Measurements from ENCODE around the gene IL18. TPM values are rescaled to one million over a fixed set of nuclear protein-coding genes. Genes with fewer than 3 reads are reported as not detected.
"Not testable (repeated sequence)": the region's sequence is repeated elsewhere in the genome, so short reads cannot be mapped to it uniquely, and the experiment has no call there.

The IL18 gene
- total RNA-seq, 1 donor: 2.2 TPM

DNA sequence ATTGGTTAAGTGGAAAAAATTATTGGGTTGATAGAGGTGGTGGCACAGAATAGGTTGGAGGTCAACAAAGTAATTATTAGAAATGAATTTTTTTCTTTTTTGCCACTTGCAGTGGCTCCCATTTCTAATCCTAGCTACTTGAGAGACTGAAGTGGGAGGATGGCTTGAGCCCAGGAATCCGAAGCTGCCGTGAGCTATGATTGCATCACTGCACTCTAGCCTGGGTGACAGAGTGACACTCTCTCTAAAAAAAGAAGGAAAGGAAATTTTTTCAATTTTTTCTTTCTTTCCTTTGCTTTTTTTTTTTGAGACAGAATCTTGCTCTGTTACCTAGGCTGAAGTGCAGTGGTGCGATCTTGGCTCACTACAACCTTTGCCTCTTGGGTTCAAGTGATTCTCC is 9.3 kb upstream of the IL18 start:
- TF ChIP-seq, protein P1, sequence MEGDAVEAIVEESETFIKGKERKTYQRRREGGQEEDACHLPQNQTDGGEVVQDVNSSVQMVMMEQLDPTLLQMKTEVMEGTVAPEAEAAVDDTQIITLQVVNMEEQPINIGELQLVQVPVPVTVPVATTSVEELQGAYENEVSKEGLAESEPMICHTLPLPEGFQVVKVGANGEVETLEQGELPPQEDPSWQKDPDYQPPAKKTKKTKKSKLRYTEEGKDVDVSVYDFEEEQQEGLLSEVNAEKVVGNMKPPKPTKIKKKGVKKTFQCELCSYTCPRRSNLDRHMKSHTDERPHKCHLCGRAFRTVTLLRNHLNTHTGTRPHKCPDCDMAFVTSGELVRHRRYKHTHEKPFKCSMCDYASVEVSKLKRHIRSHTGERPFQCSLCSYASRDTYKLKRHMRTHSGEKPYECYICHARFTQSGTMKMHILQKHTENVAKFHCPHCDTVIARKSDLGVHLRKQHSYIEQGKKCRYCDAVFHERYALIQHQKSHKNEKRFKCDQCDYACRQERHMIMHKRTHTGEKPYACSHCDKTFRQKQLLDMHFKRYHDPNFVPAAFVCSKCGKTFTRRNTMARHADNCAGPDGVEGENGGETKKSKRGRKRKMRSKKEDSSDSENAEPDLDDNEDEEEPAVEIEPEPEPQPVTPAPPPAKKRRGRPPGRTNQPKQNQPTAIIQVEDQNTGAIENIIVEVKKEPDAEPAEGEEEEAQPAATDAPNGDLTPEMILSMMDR (IDR thresholded peaks at IDR 0.05; ENCODE audit: insufficient read depth, low read depth, low read length): no peak
- H3K4me3 ChIP-seq (ENCODE audit: low read depth, low read length): no peak overlapping the region
- no peak for DNase-seq (ENCODE audit: low read depth)

DNA sequence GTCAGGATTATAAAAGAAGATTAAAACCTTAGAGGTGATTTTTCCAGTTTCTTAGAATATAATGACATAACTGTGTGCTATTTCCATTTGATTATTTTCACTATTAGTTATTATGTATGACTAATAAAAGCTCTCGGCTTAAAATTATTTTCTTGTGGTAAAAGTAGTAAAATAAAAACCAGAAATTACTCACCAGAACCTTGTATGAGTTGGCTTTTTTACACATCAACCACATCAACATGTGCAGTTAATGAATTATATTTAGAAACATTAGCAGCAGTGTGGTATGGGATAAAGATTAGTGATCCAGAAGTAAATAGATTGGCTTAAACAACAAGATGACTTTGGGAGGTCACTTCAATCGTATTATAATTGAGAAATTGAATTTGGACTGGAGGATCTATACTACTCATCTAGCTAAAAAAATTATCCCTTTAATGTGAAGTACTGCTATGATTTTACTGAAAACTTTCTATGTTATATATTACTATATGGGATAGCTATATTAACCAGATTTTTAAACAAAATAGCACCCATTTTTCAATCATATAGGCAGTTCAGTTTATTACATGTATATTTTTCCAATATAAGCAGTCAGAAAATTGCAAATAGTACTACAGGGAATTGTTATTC is 8.6 kb upstream of the IL18 start:
- DNase-seq (ENCODE audit: low read depth): peak; percentile 48
- TF ChIP-seq, protein P1 (IDR thresholded peaks at IDR 0.05; ENCODE audit: insufficient read depth, low read depth, low read length): no peak

DNA sequence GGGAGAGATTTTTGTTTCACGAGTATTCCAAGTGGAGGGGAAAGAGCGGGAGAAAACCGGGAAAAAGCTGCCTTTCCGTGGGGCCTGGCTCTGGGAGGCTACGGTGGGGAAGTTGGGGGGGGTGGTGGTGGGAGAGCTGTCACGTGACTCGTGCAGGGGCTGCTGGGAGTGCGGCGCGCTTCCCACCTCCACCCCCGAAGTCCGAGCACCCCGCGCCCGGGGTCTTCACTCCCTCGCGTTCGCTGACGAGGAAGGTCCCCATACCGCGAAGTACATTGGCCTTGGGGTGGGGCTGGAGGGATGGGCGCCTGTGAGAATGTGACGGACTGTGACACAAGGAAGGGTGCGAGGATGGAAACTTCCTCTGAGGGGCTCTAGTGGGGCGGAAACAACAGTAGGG is 3.3 kb upstream of the IL18 start, which contains the start of gene TEX12:
Gene TEX12 (plus strand): TSS at position 228 of the 400 bp plus-strand sequence. CDS start 1,897 bp downstream, outside the sequence.
- DNase-seq (ENCODE audit: low read depth): no peak
- H3K4me3 ChIP-seq (ENCODE audit: low read depth, low read length): no peak within 1 kb of the TSS
- TF ChIP-seq, protein P1 (IDR thresholded peaks at IDR 0.05; ENCODE audit: insufficient read depth, low read depth, low read length): no peak

More for the DNA sequence above, 8.6 kb upstream of the IL18 start:
- no peak overlapping the region for H3K4me3 ChIP-seq (ENCODE audit: low read depth, low read length)

DNA sequence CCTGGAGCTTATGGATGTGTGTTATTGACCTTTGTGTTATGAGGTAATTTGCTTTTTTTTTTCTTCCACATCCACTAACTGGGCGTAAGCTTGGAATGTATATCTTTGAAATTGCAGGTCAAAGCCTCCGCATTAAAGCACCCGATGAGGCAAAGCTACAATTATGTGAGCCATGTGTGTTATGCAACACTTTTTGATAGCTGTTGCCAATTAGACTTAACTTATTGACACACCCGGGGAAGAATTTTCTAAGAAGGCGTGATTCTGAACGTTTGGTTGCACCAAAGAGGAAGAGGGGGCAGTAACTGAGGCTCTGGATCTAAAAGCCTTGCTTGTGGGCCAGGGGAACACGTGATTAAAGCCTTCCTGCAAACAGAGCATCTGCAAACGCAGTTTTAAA is 2.7 kb upstream of the IL18 start:
- TF ChIP-seq, protein P1 (IDR thresholded peaks at IDR 0.05; ENCODE audit: insufficient read depth, low read depth, low read length): no peak

DNA sequence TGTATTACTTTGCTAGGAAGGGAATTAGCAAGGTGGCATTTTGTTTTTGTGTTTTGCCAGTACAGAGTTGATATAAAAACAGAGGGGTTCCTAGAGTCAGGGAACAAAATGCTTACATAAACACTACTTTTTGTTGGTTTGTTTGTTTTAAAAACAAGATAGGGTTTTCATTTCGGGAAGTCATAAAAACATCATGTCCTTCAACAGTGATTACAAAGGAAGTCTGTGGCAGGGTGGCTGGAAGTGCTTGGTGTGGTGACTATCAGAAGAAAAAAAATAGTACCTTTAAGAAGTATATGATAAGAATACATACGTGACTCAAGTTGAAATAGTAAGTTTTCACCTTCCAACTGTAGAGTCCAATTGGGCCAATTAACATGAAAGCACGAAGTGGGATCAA is 1.2 kb upstream of the IL18 start:
- TF ChIP-seq, protein P1 (IDR thresholded peaks at IDR 0.05; ENCODE audit: insufficient read depth, low read depth, low read length): no peak
- no peak for DNase-seq (ENCODE audit: low read depth)

More for the DNA sequence above, 2.7 kb upstream of the IL18 start:
- no peak overlapping the region for H3K4me3 ChIP-seq (ENCODE audit: low read depth, low read length)
- DNase-seq (ENCODE audit: low read depth): peak; percentile 77

DNA sequence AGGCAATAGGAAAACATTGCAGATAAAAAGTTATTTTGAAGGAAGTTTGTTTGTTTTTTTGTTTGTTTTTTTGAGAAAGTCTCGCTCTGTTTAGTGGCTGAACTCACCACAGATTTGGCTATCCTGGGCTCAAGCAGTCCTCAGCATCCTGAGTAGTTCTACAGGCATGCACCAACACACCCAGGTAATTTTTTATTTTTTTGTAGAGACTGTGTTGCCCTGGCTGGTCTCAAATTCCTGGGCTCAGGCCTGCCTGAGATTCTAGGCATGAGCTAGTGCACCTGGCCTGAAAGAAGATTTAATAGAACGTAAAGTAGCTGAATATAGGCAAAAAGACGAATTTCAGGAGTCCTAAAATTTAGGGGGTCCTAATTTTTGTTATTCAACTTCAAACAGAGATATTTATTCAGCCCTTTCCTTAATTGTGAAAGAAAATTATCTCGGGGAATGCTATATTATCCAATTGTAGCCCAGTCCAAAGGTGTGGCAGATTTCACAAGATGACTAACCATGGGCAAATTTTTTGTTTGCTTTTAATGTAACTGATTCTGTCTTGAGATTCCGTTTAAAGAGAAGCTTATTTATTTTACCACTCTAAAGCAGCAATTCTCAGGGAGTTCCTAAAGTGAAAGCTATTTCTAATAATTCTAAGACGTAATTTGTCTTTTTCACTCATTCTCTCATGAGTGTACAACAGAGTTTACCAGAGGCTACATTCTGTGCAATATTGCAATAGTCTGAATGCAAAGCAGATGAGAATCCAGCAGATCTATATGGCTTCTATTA is 940 bp downstream of the IL18 start:
- peak; percentile 34 for DNase-seq (ENCODE audit: low read depth)
- peak overlapping the region; percentile 53 for H3K4me3 ChIP-seq (ENCODE audit: low read depth, low read length)
- TF ChIP-seq, protein P1 (IDR thresholded peaks at IDR 0.05; ENCODE audit: insufficient read depth, low read depth, low read length): no peak

More for the DNA sequence above, 1.2 kb upstream of the IL18 start:
- H3K4me3 ChIP-seq (ENCODE audit: low read depth, low read length): no peak overlapping the region

DNA sequence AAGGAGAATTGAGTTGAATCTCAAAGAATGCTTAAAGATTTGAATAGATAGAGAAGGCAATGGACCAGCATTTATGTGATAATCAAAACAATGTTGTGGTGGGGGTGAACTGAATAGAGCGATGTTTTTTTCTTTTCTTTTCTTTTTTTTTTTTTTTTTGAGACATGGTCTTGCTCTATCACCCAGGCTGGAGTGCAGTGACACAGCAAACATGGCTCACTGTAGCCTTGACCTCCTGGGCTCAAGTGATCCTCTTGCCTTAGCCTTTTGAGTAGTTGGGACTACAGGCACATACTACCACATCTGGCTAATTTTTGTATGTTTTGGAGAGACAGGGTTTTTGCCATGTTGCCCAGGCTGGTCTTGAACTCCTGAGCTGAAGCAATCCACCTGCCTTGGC is 1.7 kb downstream of the IL18 start:
- H3K4me3 ChIP-seq (ENCODE audit: low read depth, low read length): peak overlapping the region; percentile 53
- DNase-seq (ENCODE audit: low read depth): not testable (repeated sequence)
